A549 treated with CORT108297 at 1 μM for 4 hours (cell line): ENCODE measurements around the gene ANKRD35. TPM values are rescaled to one million over a fixed set of nuclear protein-coding genes. Genes with fewer than 3 reads are reported as not detected.

Experiments used
- total RNA-seq: library from RNA; stranded (reverse); fragments of 200-300 nt; extraction: Qiagen RNA extraction; gene quantifications from 5 replicates; pipeline ENCODE4 v1.2.3, GENCODE V29; 2022

Gene ANKRD35, protein sequence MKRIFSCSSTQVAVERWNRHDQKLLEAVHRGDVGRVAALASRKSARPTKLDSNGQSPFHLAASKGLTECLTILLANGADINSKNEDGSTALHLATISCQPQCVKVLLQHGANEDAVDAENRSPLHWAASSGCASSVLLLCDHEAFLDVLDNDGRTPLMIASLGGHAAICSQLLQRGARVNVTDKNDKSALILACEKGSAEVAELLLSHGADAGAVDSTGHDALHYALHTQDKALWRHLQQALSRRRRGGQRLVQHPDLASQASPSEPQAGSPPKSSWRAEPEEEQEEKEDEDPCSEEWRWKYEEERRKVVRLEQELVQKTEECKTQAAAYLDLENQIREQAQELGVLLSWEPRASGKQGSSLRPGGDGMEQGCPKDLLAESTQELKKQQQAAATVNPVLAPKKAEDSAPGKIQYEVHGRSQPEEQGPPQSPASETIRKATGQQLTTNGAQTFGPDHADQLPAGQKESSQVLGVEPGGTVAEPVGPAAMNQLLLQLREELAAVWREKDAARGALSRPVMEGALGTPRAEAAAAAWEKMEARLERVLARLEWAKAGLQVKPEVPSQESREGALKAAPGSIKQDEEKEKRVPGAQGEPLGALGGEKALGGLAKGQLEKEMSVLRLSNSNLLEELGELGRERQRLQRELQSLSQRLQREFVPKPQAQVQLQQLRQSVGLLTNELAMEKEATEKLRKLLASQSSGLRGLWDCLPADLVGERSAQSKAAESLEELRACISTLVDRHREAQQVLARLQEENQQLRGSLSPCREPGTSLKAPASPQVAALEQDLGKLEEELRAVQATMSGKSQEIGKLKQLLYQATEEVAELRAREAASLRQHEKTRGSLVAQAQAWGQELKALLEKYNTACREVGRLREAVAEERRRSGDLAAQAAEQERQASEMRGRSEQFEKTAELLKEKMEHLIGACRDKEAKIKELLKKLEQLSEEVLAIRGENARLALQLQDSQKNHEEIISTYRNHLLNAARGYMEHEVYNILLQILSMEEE
- total RNA-seq, result not detected in 5 replicates

DNA sequence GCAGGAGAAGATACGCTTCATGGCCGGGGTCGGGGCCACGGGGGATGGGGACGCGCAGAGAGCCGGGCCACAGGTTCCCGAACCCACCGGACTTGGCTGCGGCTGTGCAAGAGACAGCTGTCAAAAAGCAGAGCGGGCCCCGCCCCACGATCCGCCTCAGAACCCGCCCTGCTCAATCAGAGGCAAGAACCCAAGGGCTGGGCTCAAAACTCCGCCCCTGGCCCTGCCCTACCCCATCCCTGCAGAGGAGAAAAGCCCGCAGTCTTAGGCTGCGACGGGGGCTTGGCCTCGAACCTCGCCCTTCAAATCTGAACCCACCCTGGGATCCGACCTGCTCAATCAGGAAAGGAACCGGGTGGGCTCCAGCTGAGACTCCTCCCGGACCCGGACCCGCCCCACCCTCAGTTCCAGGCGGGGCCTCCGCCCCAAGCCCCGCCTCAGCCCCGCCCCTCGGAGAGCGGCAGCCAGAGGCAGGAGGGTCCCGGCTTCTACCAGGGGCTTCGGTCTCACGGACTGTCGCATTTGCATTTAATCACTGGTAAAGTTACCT is at the start of gene ANKRD35:
Gene ANKRD35 (minus strand): TSS at position 129 of the 550 bp plus-strand sequence. CDS start 108 bp downstream, at position 21.

DNA sequence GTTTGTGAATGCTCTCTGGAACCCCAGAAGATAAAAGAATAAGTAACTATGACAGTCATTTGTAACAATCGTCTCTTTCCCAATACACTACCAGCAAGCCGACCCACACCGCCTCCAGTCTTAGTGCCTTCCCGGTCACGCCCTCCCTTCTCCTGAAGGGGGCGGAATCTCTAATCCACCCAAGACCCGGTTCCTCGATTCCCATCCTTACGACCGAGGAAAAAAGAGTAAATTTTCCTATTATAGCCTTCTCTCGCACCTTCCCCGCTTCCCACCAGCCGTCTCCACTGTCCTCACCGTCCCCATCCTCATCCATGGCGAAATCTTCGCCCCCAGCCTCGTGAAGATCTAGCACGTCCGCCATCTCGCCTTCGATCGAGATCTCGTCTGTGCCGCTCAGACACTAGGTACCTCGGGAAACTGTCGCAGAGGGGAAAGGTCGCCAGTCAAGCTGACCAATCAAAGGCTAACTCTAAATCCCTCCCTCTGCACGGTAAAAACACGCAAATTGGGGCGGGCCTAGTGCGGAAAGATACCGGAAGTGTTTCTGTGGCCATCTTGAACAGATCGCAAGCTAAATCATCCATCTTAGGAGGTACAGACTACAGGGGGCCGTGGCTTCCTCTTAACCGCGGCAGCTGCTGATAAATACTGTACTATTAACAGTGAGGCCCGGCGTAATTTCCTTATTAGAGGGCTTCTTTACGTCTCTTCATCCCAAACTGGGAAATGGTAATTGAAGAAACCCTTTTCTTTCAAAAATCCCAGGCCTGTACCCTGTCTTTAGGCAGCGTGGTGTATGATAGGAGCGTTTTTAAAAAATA is 41.6 kb upstream of the ANKRD35 start, which contains the start of gene RBM8A:
Gene RBM8A (minus strand): TSS at position 422 of the 824 bp plus-strand sequence. CDS start 58 bp downstream, at position 364.

DNA sequence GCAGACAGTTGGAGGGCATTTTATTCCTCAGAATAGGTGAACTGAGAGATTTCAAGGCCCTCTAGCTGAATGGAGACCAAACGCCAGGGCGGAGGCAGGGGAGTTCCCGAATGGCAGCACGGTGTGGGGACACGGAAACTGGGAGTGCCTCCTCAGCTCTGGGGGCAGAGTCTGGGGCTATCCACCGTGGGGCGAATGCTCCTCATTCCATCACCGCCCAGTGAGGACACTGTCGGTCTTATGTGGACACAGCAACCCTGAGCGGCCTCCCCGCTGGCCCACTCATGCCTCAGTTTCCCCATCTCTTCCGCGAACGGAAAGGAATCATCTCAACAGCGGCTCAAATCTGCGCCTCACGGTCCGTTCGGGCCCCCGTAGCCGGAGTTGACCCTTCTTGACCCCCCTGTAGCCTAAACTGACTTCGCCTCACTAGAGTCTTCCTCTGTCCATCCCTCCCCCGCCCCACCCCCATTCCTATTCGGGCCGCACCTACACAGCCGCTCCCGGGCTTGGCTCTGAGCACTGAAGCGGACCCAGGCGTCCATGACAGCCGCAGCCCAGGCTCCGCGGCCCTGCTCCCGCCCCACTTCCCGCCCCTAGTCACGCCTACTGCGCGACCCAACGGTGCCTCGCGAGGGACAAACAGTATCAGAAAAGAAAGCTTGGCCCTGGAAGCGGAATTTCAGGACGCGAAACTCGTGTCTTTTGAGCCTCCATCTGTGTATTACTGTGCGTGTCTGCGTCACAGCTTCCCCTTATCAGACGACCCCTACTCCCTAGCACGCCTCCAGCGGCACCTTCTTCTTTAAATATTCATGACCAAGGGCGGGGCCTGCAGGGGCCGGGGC is 32.7 kb upstream of the ANKRD35 start, which contains the start of gene PEX11B:
Gene PEX11B (minus strand): TSS at position 574 of the 848 bp plus-strand sequence. CDS start 29 bp downstream, at position 545.

DNA sequence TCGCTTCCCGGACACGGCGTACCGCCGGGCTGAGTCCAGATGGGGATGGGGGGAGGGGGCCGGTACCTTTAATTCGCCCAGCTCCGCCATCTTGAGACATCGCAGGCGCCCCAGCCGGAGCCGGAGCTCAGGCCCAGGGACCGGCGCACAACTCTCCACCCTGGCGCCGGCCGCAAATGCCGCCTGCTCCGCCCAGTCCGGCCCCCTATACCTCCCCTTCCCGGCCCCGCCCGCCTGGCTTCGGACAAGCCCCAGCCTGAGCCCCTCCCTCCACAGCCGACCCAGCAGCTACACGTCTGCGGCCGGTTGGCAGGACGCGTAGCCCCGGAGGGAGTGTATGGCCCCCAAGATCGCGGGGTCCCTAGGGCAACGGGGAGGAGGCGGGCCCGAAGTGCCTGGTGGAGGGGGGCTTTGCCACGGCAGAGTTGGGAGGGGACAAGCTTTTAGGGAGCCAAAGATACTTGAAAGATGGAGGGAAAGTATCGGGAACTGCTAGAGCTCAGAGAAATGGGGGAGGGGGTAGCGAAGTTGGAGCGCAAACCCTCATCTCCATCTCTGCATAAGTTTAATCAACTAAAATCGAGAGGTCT is 26.7 kb downstream of the ANKRD35 start, which contains the start of gene PIAS3:
Gene PIAS3 (minus strand): TSS at position 181 of the 590 bp plus-strand sequence. CDS start 91 bp downstream, at position 90.

DNA sequence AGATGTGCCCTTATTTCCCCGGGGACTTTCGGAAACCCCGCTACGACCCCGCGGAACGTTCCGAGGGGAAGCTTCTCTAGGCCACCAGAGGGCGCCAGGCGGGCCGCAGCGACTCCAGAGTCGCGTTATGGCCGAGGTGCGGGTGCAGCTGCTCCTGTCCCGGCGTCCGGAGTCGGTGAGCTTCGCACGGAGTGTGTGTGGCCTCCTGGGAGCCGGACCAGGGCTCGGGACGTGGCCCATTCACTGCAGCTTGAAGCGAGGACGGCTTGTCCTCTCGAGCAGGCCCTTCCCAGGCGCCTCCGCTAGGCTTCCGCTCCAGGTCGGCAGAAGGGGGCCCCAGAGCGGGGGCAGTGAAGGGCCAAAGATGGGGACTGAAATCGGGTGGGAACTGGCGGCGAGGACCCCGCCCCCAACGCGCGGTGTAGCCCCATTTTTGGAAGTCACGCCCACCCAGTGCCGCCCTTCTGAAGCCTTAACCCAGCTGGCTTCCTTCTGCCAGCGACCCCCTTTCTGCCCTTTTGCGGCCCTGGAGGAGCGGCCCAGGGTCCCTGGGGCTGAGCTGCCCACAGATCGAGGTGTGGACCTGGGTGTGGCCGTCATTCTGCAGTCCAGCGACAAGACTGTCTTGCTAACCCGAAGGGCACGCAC is 40.0 kb downstream of the ANKRD35 start, which contains the start of gene NUDT17:
Gene NUDT17 (plus strand): TSS at position 117 of the 648 bp plus-strand sequence. CDS start 11 bp downstream, at position 128.

DNA sequence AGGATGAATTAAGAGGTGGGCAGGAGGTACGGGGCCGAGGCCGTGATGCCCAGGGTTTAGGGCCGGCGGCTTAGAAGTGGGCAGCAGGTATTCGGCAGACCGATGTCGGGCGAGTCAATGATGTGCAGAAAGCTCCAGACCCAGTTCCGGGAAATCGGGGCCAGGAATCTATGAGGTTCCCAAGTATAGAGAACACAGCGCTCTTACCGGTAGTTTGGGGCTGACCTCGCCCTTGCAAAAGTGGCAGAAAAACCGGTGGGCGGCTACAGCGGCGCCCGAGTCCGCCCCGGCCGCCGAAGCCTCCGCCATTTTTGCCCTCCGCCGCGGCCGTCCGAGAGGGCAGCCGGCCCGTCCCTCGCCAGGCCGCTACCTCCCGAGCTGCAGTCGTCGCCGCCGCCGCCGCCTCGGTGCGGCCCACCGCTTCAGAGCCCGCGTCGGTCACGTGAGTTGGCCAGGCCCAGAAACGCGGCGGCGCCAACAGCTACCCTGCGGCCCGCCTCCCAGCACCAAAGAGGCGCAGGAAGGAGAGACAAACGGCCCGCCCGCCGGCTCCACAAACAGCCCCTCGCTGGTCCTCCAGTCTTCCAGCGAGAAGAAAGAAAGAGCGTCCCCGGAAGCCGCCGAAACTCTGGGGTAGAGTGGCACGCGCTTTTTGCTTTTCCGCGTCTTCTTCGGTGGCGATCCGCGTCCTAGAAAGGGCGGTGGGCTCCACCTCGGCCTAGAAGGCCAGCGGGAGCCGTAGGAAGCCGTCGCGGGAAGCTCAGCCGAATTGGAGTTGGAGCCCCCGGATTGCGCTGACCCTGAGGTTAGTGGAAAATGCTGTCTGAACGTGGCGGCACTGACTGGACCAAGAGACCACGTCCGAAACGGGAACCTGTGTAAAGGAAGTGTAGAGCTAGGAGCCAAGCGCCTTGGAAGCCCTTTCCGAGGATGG is 61.8 kb downstream of the ANKRD35 start, which contains the start of the genes POLR3C and RNF115:
Gene POLR3C (plus strand): TSS at position 636 of the 934 bp plus-strand sequence. CDS start 1,577 bp downstream, outside the sequence.
Gene RNF115 (minus strand): TSS at position 531 of the 934 bp plus-strand sequence. CDS start 222 bp downstream, at position 309.

Other genes with a start within 250 kb of the ANKRD35 start
- 0.66 to 0.99 TPM (median 0.77 TPM) in 5 replicates for gene PDZK1, start 178.5 kb downstream of the ANKRD35 start, total RNA-seq
- gene CD160, start 166.4 kb downstream of the ANKRD35 start, total RNA-seq, result not detected in 5 replicates
- 9.8 to 11.3 TPM (median 10.7 TPM) in 5 replicates for gene RNF115, start 61.8 kb downstream of the ANKRD35 start, total RNA-seq
- gene POLR3C, start 61.7 kb downstream of the ANKRD35 start, total RNA-seq, result 32.7 to 37.1 TPM (median 34.8 TPM) in 5 replicates
- 5.5 to 6.8 TPM (median 6.2 TPM) in 5 replicates for gene NUDT17, start 40.2 kb downstream of the ANKRD35 start, total RNA-seq
- 24.2 to 34.2 TPM (median 29.6 TPM) in 5 replicates for gene PIAS3, start 26.8 kb downstream of the ANKRD35 start, total RNA-seq
- gene ITGA10, start 24.2 kb upstream of the ANKRD35 start, total RNA-seq, result 0.34 to 0.70 TPM (median 0.58 TPM) in 5 replicates
- 23.1 to 28.9 TPM (median 27.6 TPM) in 5 replicates for gene PEX11B, start 32.9 kb upstream of the ANKRD35 start, total RNA-seq
- 191 to 243 TPM (median 201 TPM) in 5 replicates for gene RBM8A, start 41.6 kb upstream of the ANKRD35 start, total RNA-seq
- 8.6 to 11.1 TPM (median 9.3 TPM) in 5 replicates for gene LIX1L, start 72.2 kb upstream of the ANKRD35 start, total RNA-seq
- gene ANKRD34A, start 78.7 kb upstream of the ANKRD35 start, total RNA-seq, result 0.10 to 0.23 TPM (median 0.16 TPM) in 5 replicates
- 9.2 to 11.6 TPM (median 10.5 TPM) in 5 replicates for gene POLR3GL, start 78.8 kb upstream of the ANKRD35 start, total RNA-seq
- gene TXNIP, start 110.7 kb upstream of the ANKRD35 start, total RNA-seq, result 0.08 to 0.30 TPM (median 0.15 TPM) in 5 replicates
- not detected in 5 replicates for gene HJV, start 135.9 kb upstream of the ANKRD35 start, total RNA-seq